DOHH2 (cell line): ENCODE results near the gene HSCB.
"Not testable (repeated sequence)": the region's sequence is repeated elsewhere in the genome, so short reads cannot be mapped to it uniquely, and the experiment has no call there.

ENCODE experiments used
- H3F3A ChIP-seq: fragments of 200-600 bp; sonication (generic), shearing (Covaris generic); 2 replicates; pipeline ENCODE4 v1.6.0; 2016; ENCODE audit warnings: antibody characterized with exemption, mild to moderate bottlenecking; ENCODE audit not compliant: control insufficient read depth, insufficient read depth
- H3K27ac ChIP-seq: fragments of 200-600 bp; sonication (generic); 2 replicates; pipeline ENCODE4 v1.5.1; 2014; ENCODE audit warnings: low read depth, mild to moderate bottlenecking, low read length, moderate library complexity
- H3K27me3 ChIP-seq: fragments of 200-600 bp; sonication (generic); 2 replicates; pipeline ENCODE4 v1.6.1; 2014; ENCODE audit warnings: mild to moderate bottlenecking, low read length, mixed read lengths; ENCODE audit not compliant: control insufficient read depth
- H3K36me3 ChIP-seq: fragments of 200-600 bp; sonication (generic); 2 replicates; pipeline ENCODE4 v1.6.1; 2014; ENCODE audit warnings: mild to moderate bottlenecking, low read length, moderate library complexity, mixed read lengths; ENCODE audit not compliant: control insufficient read depth
- H3K4me1 ChIP-seq: fragments of 200-600 bp; sonication (generic); 2 replicates; pipeline ENCODE4 v1.6.1; 2014; ENCODE audit warnings: mild to moderate bottlenecking, low read length, mixed read lengths; ENCODE audit not compliant: control insufficient read depth
- H3K4me2 ChIP-seq: fragments of 200-600 bp; sonication (generic); 2 replicates; pipeline ENCODE4 v1.6.0; 2014; ENCODE audit warnings: mild to moderate bottlenecking, low read length, moderate library complexity
- H3K4me3 ChIP-seq: fragments of 200-600 bp; sonication (generic); 2 replicates; pipeline ENCODE4 v1.5.1; 2014; ENCODE audit warnings: mild to moderate bottlenecking, low read length, mixed read lengths
- H3K79me2 ChIP-seq: fragments of 200-600 bp; sonication (generic); 2 replicates; pipeline ENCODE4 v1.6.1; 2014; ENCODE audit warnings: mild to moderate bottlenecking, low read length, mixed read lengths; ENCODE audit not compliant: control insufficient read depth
- H3K9me2 ChIP-seq: fragments of 200-600 bp; sonication (generic); replicated peaks from 2 replicates; pipeline ENCODE4 v1.6.1; 2014; ENCODE audit warnings: mild to moderate bottlenecking, low read length, mixed read lengths; ENCODE audit not compliant: control insufficient read depth
- H3K9me3 ChIP-seq: fragments of 200-600 bp; sonication (generic); 2 replicates; pipeline ENCODE4 v1.6.1; 2014; ENCODE audit warnings: antibody characterized with exemption, low read length, mixed read lengths; ENCODE audit not compliant: control insufficient read depth, insufficient read depth
- H4K20me1 ChIP-seq: fragments of 200-600 bp; sonication (generic); 2 replicates; pipeline ENCODE4 v1.6.0; 2014; ENCODE audit warnings: low read depth, mild to moderate bottlenecking, antibody characterized with exemption, low read length, moderate library complexity; ENCODE audit not compliant: control insufficient read depth, insufficient read depth
- CTCF ChIP-seq: fragments of 200-600 bp; sonication (generic); IDR thresholded peaks from one replicate; pipeline ENCODE4 v1.5.1; 2014; ENCODE audit warnings: antibody characterized with exemption, mild to moderate bottlenecking, low read depth, low read length; ENCODE audit not compliant: poor library complexity, severe bottlenecking
- EZH2phosphoT487 ChIP-seq: fragments of 200-600 bp; sonication (generic); IDR thresholded peaks from 2 replicates; pipeline ENCODE4 v1.6.1; 2017; ENCODE audit warnings: borderline replicate concordance, mild to moderate bottlenecking, antibody characterized with exemption, low read length, moderate library complexity, mixed read lengths

Gene HSCB

GRCh38 chr22:28741785-28742561 lies at the start of gene HSCB, which contains the start of gene CHEK2:
TSS of gene HSCB (plus strand) at chr22:28742039. CDS start at chr22:28742096, 57 bp downstream.
TSS of gene CHEK2 (minus strand) at chr22:28741820. CDS start at chr22:28734721, 7,099 bp downstream.
- Histone ChIP-seq H3K9me2 (no peaks in the 10 kb centered on the region), H3F3A (peaks cover 5% of the 10 kb centered on the region), H3K27me3 (no peaks in the 10 kb centered on the region), H3K4me2 (peak within 1 kb of the TSS; percentile 87), H3K79me2 (peaks cover 59% of the 10 kb centered on the region), H3K4me1 (peaks cover 22% of the 10 kb centered on the region), H3K9me3 (no peaks in the 10 kb centered on the region), H3K27ac (peak within 1 kb of the TSS; percentile 88), H4K20me1 (peaks cover 6% of the 10 kb centered on the region; the same call in 1 of the 2 replicates), H3K4me3 (peak within 1 kb of the TSS; percentile 90), H3K36me3 (peaks cover 48% of the 10 kb centered on the region)
- TF ChIP-seq EZH2phosphoT487 (no peak), CTCF (peak; percentile 43)

GRCh38 chr22:28693041-28693760 lies 48.6 kb upstream of the HSCB start:
- H3K27ac ChIP-seq, H4K20me1 ChIP-seq, H3K4me1 ChIP-seq, H3K27me3 ChIP-seq, H3F3A ChIP-seq, H3K9me2 ChIP-seq, H3K79me2 ChIP-seq, H3K4me3 ChIP-seq, H3K9me3 ChIP-seq, H3K4me2 ChIP-seq: not testable (repeated sequence)
- peaks cover 11% of the 10 kb centered on the region for H3K36me3 ChIP-seq

DNA sequence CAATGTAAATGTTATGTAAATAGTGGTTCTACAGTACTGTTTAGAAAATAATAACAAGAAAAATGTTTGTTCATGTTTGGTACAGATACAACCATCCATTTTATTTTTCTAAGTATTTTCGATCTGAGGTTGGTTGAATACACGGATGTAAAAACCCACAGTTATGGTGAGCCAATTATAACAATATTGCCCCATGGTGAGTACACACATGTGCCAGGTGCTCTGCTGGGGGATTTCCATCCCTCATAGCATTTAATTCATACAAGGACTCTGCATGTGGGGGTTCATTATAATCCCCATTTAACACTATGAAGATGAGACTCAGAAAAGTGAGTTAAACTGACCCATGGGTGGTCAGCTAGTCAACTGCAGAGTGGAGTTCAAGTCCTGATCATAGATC lies 38.9 kb upstream of the HSCB start:
- H3K36me3 ChIP-seq, result peaks cover 26% of the 10 kb centered on the region
- H3K9me2 ChIP-seq, result no peaks in the 10 kb centered on the region
- no peak overlapping the region for H3K4me3 ChIP-seq
- no peaks in the 10 kb centered on the region for H3K27me3 ChIP-seq
- no peaks in the 10 kb centered on the region for H3F3A ChIP-seq
- peaks cover 8% of the 10 kb centered on the region for H3K4me1 ChIP-seq
- no peaks in the 10 kb centered on the region for H3K79me2 ChIP-seq
- no peaks in the 10 kb centered on the region for H3K9me3 ChIP-seq
- H3K4me2 ChIP-seq, result no peak overlapping the region
- no peak overlapping the region for H3K27ac ChIP-seq
- no peak for TF ChIP-seq CTCF
- TF ChIP-seq EZH2phosphoT487, result no peak
- no peaks in the 10 kb centered on the region for H4K20me1 ChIP-seq

DNA sequence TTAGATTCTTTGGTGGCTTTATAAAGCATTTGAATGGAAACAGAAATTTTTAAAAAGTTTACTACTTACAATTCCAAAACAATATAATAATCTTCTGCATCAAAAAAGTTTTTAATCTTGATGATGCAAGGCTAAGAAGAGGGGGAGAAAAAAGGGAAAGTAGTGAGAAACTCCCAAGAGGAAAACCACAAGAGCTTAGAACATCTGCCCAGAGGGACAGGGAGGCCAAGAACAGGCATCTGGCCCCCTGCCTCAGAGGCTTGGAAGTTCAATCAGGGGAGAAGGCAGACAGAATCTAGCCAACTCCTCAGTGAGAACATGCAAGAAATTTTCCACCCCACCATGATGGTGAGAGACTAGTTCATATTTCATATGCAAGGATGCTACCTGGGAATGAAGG lies 38.4 kb upstream of the HSCB start:
- Histone ChIP-seq H3K4me1 (peaks cover 8% of the 10 kb centered on the region), H3K9me3 (no peaks in the 10 kb centered on the region), H3K36me3 (peaks cover 25% of the 10 kb centered on the region), H3F3A (no peaks in the 10 kb centered on the region), H3K9me2 (no peaks in the 10 kb centered on the region), H3K4me3 (no peak overlapping the region), H3K27me3 (no peaks in the 10 kb centered on the region), H4K20me1 (no peaks in the 10 kb centered on the region), H3K79me2 (no peaks in the 10 kb centered on the region), H3K4me2 (no peak overlapping the region), H3K27ac (no peak overlapping the region)
- TF ChIP-seq CTCF, result no peak
- no peak for TF ChIP-seq EZH2phosphoT487
